Activated CD8-positive, alpha-beta T cell treated with anti-CD3 and anti-CD28 coated beads, Interleukin-2, amount 10 ng/mL, durations not matched to agents 7 days and 5 days (primary cell): Measurements from ENCODE around the gene CPNE4. TPM values are rescaled to one million over a fixed set of nuclear protein-coding genes. Genes with fewer than 3 reads are reported as not detected.

Source experiments
- ATAC-seq: fragments of 150-1000 bp; cut with Tn5 transposase; one replicate; pipeline ENCODE4 v1.10.0; 2021; ENCODE audit warnings: moderate library complexity
- CTCF ChIA-PET: fragments of 350-600 bp; sonication (Branson Sonifier 250); formaldehyde crosslinking; loops from one replicate; lab custom pipeline; 2021; ENCODE audit warnings: antibody characterized with exemption; lab: Charles Lee
- POLR2A ChIA-PET: fragments of 350-600 bp; sonication (Branson Sonifier 250); formaldehyde crosslinking; loops from one replicate; lab custom pipeline; 2021; ENCODE audit warnings: antibody characterized with exemption; lab: Charles Lee
- DNase-seq: peaks from one replicate; pipeline ENCODE4 v3.0.0-alpha.2; 2020
- H3K27ac Mint-ChIP-seq: one replicate; pipeline ENCODE4 v1.8.0; 2021; ENCODE audit warnings: mild to moderate bottlenecking, mixed read lengths
- H3K27me3 Mint-ChIP-seq: one replicate; pipeline ENCODE4 v1.8.0; 2021; ENCODE audit warnings: low read depth, mixed read lengths
- H3K36me3 Mint-ChIP-seq: one replicate; pipeline ENCODE4 v1.8.0; 2021; ENCODE audit warnings: low read depth, mixed read lengths
- H3K4me1 Mint-ChIP-seq: one replicate; pipeline ENCODE4 v1.8.0; 2021; ENCODE audit warnings: low read depth, mixed read lengths
- H3K4me3 Mint-ChIP-seq: one replicate; pipeline ENCODE4 v1.8.0; 2021; ENCODE audit warnings: mild to moderate bottlenecking, mixed read lengths
- H3K9me3 Mint-ChIP-seq: one replicate; pipeline ENCODE4 v1.8.0; 2022; ENCODE audit warnings: mixed read lengths; ENCODE audit not compliant: insufficient read depth
- total RNA-seq, 2 experiments: library from RNA; stranded (reverse); gene quantifications; one replicate each; pipeline ENCODE4 v1.2.3, GENCODE V29; 2021

CPNE4 gene
- total RNA-seq, 2 experiments from 2014 or later: not detected

DNA sequence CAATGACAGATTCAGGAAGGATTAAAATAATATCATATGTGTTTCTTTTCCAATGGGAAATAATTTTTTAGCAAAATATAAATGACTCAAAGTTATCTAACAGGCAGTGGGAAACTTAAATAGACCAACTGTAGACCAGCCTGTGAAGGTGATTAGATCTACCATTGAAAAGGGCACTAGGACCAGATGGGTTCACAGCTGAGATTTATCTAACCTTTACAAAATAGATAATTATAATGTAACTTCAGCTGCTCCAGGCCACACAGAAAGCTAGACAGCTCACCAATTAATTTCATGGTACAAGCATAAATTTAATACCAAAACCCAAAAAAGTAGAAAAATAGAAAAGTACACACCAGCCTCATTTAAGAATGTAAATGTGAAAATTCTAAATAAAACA is 291.7 kb downstream of the CPNE4 start:
- ChIA-PET CTCF (no interaction called here), POLR2A (no interaction called here)
- no peak for ATAC-seq
- Mint-ChIP-seq H3K4me1 (no peaks in the 10 kb centered on the region), H3K4me3 (no peak overlapping the region), H3K27ac (no peak overlapping the region), H3K36me3 (no peaks in the 10 kb centered on the region), H3K27me3 (peaks cover 3% of the 10 kb centered on the region), H3K9me3 (no peaks in the 10 kb centered on the region)
- DNase-seq: no peak

DNA sequence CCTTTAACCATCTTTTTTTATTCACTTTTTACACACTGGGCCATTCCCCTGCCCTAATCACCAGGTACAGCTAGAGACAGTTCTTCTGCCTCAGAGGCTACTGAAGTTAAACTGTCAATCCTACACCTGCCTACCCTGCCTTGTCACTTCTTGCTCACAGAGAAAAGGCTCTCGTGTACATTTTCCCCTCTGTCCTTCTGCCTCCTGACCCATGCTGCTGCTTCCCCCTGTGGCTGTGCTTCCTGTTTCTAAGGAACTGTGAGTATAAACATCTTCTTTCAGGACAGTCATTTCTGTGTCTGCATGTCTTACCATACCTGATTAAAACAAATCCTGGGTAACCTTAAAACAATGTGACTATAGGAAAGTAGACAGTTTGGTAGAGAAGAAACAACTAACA is 295.6 kb downstream of the CPNE4 start:
- Mint-ChIP-seq H3K4me3 (no peak overlapping the region), H3K9me3 (no peaks in the 10 kb centered on the region), H3K27me3 (no peaks in the 10 kb centered on the region), H3K4me1 (no peaks in the 10 kb centered on the region), H3K27ac (no peak overlapping the region), H3K36me3 (no peaks in the 10 kb centered on the region)
- POLR2A ChIA-PET: no interaction called here
- DNase-seq (no peak), ATAC-seq (no peak)
- CTCF ChIA-PET: no interaction called here

DNA sequence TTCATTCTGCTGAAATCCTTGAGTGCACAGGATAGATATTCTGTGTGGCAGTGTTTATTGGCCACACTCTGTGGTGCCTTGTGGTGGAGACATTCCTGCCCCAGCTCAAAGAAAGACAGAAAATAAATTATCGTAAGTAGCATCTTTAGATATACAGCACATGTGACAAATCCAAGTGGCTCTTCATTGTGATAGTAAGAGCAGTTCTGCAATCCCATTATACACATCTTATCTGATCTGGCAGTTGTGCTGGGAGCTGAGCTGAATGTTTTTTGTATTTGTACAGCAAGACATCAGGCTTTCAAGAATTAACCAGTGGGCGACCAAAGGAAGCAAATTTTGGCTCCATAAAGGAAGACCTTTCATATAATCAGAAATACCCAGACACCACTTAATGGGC is 296.7 kb downstream of the CPNE4 start:
- H3K4me3 Mint-ChIP-seq: no peak overlapping the region
- no peaks in the 10 kb centered on the region for H3K4me1 Mint-ChIP-seq
- ChIA-PET POLR2A (interaction anchor here (0.7 kb wide), 1 partner anchor 856 kb away, joined by 6 read pairs; no protein-coding TSS in a partner anchor), CTCF (no interaction called here)
- no peak overlapping the region for H3K27ac Mint-ChIP-seq
- H3K9me3 Mint-ChIP-seq: no peaks in the 10 kb centered on the region
- H3K36me3 Mint-ChIP-seq: no peaks in the 10 kb centered on the region
- H3K27me3 Mint-ChIP-seq: no peaks in the 10 kb centered on the region
- no peak for DNase-seq
- no peak for ATAC-seq

DNA sequence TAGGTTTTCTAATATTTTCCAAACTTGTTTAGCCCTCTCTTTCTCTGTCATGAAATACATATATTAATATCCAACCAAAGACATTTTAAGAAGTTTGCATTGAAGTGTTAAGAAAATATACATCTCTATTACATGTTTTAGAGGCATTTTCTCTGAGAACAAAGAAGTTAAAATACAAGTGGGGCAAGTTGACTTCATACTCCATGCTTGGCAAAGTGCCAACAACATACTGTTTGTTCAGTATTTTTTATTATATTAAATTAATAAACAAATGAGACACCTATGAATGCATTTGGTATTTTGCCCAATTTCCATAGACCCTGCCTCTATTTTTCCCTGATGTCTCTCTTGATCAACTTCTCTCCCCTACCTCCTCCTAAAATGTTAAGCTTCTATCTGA is 299.3 kb downstream of the CPNE4 start:
- Mint-ChIP-seq H3K9me3 (no peaks in the 10 kb centered on the region), H3K27ac (no peak overlapping the region), H3K4me3 (no peak overlapping the region), H3K27me3 (no peaks in the 10 kb centered on the region), H3K36me3 (no peaks in the 10 kb centered on the region), H3K4me1 (no peaks in the 10 kb centered on the region)
- ChIA-PET POLR2A (no interaction called here), CTCF (no interaction called here)
- DNase-seq: no peak
- no peak for ATAC-seq

DNA sequence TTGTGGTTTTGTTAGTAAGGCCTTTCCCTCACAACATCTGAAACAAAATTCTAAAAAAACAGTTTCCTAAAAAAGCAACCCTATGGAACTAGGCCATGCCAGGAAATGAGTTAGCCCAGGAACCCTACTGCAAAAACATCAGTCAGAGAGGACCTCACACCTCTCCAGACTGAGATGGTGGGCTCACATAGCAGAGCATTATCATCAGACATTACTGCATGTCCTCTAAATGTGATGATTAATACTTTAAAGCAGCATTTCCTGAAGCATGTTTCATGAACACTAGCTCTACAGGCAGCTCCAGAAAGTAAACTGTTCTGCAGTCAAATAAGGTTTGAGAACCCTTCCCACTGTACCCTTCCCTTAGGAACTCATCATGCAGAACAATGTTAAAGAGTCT is 299.7 kb downstream of the CPNE4 start:
- ATAC-seq (no peak), DNase-seq (no peak)
- ChIA-PET CTCF (no interaction called here), POLR2A (no interaction called here)
- Mint-ChIP-seq H3K4me3 (no peak overlapping the region), H3K36me3 (no peaks in the 10 kb centered on the region), H3K4me1 (no peaks in the 10 kb centered on the region), H3K27ac (no peak overlapping the region), H3K27me3 (no peaks in the 10 kb centered on the region), H3K9me3 (no peaks in the 10 kb centered on the region)

DNA sequence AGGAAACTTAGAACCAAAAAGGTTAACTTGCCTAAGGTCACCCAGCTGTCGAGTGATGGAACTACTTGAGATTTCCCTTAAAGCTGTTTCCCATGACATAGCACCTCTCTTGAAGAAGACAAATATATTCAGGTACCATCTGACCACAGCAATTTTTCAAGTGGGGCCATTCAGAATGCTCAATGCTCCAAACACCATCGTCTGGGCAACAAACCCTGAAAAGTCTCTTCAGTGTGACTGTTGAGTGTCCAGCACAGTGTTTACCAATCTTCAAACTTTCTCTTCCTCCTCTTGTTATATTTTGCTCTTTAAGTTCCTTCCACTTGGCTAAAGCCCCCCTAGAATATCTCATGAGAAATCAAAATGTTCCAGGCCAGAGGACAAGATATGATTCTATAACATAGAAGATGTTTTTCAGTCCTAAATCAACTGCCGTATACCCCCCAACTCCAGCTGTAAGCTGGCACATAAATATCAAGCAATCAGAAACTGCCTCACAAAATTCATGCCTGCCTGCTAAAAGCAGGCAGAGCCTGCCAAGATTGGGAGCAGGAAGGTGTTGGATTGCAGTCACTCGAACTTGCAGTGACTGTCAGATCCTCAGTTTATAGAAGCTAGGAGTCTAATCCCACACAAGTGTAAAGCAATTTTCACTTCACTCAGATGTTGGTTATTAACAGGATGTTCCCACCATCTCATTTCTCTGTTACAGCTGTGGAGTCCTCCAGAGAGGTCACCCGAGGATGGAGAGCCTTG is 301.6 kb downstream of the CPNE4 start:
- H3K36me3 Mint-ChIP-seq: no peaks in the 10 kb centered on the region
- POLR2A ChIA-PET: no interaction called here
- H3K4me3 Mint-ChIP-seq: no peak overlapping the region
- H3K27ac Mint-ChIP-seq: no peak overlapping the region
- ATAC-seq (no peak), DNase-seq (no peak)
- H3K4me1 Mint-ChIP-seq: no peaks in the 10 kb centered on the region
- no peaks in the 10 kb centered on the region for H3K9me3 Mint-ChIP-seq
- CTCF ChIA-PET: no interaction called here
- H3K27me3 Mint-ChIP-seq: no peaks in the 10 kb centered on the region

DNA sequence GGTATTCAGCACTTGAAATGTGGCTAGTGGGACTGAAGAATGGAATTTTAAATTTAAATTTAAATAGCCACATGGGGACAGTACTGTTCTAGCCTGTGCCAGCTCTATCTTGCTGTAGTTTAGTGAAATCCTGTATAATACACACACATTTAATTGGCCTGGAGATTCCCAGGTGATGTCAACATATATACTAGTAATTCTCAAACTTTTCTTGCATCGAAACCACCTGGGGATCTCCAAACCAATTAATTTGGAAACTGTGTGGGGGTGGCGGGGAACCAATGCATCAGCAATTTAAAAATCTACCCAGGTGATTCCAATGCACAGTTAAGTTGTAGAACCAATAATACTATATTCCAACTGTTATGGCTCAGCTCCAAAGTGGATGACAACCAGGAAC is 303.1 kb downstream of the CPNE4 start:
- no peak overlapping the region for H3K4me3 Mint-ChIP-seq
- H3K27me3 Mint-ChIP-seq: no peaks in the 10 kb centered on the region
- H3K4me1 Mint-ChIP-seq: no peaks in the 10 kb centered on the region
- no peak for ATAC-seq
- DNase-seq: no peak
- ChIA-PET POLR2A (no interaction called here), CTCF (no interaction called here)
- H3K36me3 Mint-ChIP-seq: no peaks in the 10 kb centered on the region
- no peaks in the 10 kb centered on the region for H3K9me3 Mint-ChIP-seq
- H3K27ac Mint-ChIP-seq: no peak overlapping the region

DNA sequence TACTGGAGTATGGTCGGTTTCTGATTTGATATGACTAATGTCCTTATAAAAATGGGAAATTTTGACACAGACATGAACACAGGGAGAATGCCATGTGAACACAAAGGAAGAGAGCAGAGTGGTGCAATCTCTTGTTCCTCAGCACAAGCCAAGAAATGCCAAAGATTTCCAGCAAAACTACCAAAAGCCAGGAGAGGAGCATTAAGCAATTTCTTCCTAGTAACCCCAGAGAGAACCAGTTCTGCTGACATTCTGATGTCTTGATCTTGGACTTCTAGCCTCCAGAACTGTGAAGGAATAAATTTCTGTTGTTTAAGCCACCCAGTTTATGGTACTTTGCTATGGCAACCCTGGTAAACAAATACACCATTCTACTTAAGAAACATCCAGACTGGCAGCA is 304.2 kb downstream of the CPNE4 start:
- Mint-ChIP-seq H3K36me3 (no peaks in the 10 kb centered on the region), H3K27ac (no peak overlapping the region), H3K27me3 (no peaks in the 10 kb centered on the region), H3K4me3 (no peak overlapping the region), H3K4me1 (no peaks in the 10 kb centered on the region), H3K9me3 (no peaks in the 10 kb centered on the region)
- no peak for DNase-seq
- no peak for ATAC-seq
- ChIA-PET CTCF (no interaction called here), POLR2A (no interaction called here)

DNA sequence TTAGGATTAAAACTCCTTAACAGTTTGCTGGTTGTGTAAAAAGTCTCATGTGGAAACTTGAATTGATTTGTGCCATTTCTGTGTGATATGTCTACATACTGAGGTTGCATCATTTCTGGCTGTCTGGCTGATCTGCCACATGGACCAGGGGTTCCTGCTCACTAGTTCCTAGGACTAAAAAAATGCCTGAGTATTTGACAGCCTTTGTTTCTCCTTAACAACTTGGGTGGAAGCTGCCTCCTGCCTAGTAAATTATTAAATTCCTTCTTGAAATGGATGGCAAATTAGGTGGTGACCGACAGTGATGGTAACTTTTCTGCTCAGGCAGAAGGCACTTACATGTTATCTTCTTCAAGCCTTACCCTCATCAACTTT is 305.2 kb downstream of the CPNE4 start:
- CTCF ChIA-PET: no interaction called here
- POLR2A ChIA-PET: no interaction called here
- no peaks in the 10 kb centered on the region for H3K4me1 Mint-ChIP-seq
- no peaks in the 10 kb centered on the region for H3K36me3 Mint-ChIP-seq
- DNase-seq (no peak), ATAC-seq (no peak)
- no peaks in the 10 kb centered on the region for H3K27me3 Mint-ChIP-seq
- H3K9me3 Mint-ChIP-seq: no peaks in the 10 kb centered on the region
- H3K27ac Mint-ChIP-seq: no peak overlapping the region
- no peak overlapping the region for H3K4me3 Mint-ChIP-seq

DNA sequence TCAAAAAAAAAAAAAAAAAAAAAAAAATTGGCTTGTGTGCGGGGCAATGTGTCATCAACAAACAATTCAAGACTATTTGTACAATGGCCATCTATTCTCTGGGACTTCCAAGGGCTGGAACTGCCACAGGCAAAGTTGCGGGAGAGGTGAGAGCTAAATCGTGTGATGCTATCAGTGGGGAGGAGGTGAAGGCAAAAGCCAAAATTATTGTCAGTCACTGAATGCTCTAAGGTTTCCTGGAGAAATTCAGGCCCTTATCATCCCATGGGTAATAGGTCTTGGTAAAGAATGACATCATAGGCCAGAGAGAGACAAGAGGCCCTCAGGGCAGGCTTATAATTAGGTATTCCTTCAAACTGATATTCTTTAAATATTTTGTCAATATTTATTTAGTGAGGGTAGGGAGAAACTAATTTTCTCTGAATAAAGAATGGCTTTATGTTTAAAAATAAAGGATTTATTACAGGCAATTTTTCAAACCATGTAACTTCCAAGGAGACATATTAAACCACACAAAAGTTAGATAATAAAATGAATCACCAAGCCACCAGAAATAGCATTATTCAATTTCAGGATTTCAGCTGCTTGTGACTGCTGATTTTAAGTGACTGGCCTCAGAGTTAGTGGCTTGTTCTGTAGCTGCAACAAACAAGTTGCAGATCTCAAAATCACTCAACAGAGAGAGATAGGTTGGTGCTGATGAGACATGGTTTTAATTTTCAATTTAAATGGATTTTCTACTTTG is 305.7 kb downstream of the CPNE4 start:
- no peaks in the 10 kb centered on the region for H3K4me1 Mint-ChIP-seq
- H3K36me3 Mint-ChIP-seq: no peaks in the 10 kb centered on the region
- ChIA-PET POLR2A (no interaction called here), CTCF (no interaction called here)
- ATAC-seq: no peak
- H3K27ac Mint-ChIP-seq: no peak overlapping the region
- H3K27me3 Mint-ChIP-seq: no peaks in the 10 kb centered on the region
- no peak for DNase-seq
- H3K4me3 Mint-ChIP-seq: no peak overlapping the region
- no peaks in the 10 kb centered on the region for H3K9me3 Mint-ChIP-seq

DNA sequence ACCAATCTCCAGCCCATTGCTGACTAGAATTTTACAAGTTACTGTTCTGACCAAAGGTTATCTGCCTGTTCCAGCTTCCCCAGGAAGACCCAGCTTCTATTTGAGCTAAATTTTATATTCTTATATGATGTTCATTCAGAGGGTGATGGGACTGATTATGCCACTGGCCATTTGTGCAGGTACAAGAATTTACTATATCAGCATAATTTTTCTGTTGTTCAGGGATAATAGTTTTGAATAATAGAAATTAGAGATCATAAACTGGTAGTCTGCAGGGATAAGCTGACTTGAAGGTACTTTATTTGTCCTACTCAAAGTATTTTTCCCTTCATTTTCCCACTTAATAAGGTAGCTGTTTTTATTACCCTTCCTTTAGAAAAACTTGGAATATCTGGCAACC is 309.4 kb downstream of the CPNE4 start:
- no peak overlapping the region for H3K27ac Mint-ChIP-seq
- H3K27me3 Mint-ChIP-seq: no peaks in the 10 kb centered on the region
- no peak for ATAC-seq
- CTCF ChIA-PET: no interaction called here
- POLR2A ChIA-PET: no interaction called here
- H3K4me1 Mint-ChIP-seq: no peaks in the 10 kb centered on the region
- DNase-seq: no peak
- H3K36me3 Mint-ChIP-seq: no peaks in the 10 kb centered on the region
- H3K4me3 Mint-ChIP-seq: no peak overlapping the region
- H3K9me3 Mint-ChIP-seq: no peaks in the 10 kb centered on the region

DNA sequence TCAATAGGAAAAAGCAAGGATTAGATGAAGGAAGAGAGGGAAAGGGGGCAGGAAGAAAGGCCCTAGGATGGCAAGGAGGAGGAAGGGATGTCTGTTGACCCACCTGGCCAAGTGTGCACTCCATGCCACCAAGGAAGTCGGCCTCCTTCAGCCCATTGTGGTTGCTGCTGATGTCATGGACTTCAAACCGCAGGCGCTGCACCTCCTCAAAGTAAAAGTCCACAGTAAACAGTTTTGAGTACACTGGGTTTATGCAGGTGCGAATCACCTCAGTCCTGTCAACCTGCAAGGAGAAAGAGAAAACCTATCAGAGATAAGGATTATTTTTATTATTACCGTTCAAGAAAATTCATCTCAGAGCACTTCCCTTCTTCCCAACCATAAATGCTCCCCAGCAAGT is 311.5 kb downstream of the CPNE4 start:
- no peak for ATAC-seq
- no peak for DNase-seq
- no peak overlapping the region for H3K27ac Mint-ChIP-seq
- no peak overlapping the region for H3K4me3 Mint-ChIP-seq
- no peaks in the 10 kb centered on the region for H3K36me3 Mint-ChIP-seq
- H3K27me3 Mint-ChIP-seq: no peaks in the 10 kb centered on the region
- H3K9me3 Mint-ChIP-seq: no peaks in the 10 kb centered on the region
- CTCF ChIA-PET: no interaction called here
- no peaks in the 10 kb centered on the region for H3K4me1 Mint-ChIP-seq
- POLR2A ChIA-PET: no interaction called here
